OCI-LY7 (cell line): ENCODE measurements around the gene TFF2.

Experiments
- CTCF ChIP-seq: fragments of 200-600 bp; sonication (generic); conservative IDR thresholded peaks from 2 replicates; pipeline ENCODE4 v1.5.1; 2014; ENCODE audit warnings: mild to moderate bottlenecking, antibody characterized with exemption, low read length, moderate library complexity, mixed read lengths
- EZH2phosphoT487 ChIP-seq: fragments of 200-600 bp; sonication (generic); IDR thresholded peaks from 2 replicates; pipeline ENCODE4 v1.6.1; 2018; ENCODE audit warnings: low read depth, borderline replicate concordance, mild to moderate bottlenecking, mixed run types, antibody characterized with exemption, low read length, moderate library complexity, mixed read lengths

GRCh38 chr21:42316891-42317290 is 33.9 kb downstream of the TFF2 start:
- no peak for TF ChIP-seq CTCF
- no peak for TF ChIP-seq EZH2phosphoT487
